Measurements from ENCODE around the gene CADM1. TPM values are rescaled to one million over a fixed set of nuclear protein-coding genes. Genes with fewer than 3 reads are reported as not detected.

The CADM1 gene
- total RNA-seq, 1 experiment from 2014 or later = 1.1 TPM

DNA sequence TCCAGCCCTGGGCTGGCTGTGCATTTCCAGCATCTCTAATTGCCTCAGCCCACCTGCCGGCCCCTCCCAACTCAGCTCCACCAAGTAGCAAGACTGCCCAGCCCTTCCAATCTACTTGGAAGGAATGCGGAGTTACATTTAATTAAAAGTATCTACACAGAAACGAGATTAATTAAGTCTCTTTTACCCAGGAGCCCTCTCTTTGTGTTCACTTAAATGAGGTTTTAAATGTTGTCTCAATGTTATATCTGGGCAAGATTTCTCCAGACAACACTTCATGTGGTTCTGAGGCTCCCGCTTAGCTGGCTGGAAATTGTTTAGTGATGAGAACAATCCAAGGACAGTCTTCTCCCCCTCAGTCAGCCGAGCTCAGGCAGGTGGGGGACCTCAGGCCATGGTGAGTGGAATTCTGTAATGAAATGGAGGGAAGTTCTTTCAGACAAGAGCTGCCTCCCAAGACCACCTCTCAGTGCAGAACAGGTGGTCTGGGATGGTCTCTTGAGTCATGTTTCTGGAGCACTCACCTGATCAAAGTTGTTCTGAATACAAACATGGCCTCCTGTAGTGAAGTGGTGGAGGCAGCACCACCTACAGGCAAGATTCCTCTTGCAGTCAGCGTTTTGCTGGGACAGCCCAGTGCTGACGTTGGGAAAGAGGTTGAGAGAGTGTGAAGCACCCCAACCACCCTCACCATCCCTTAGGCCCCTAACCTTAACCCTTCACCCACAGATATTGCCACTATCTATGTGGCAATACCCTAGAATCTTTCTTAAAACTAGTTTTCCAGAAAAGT lies 371.6 kb downstream of the CADM1 start:
- Histone ChIP-seq H2AFZ (ENCODE audit: low read length) (no peak overlapping the region), H3K27me3 (ENCODE audit: low read length) (no peaks in the 10 kb centered on the region), H3K27ac (ENCODE audit: low read length) (no peak overlapping the region), H4K20me1 (ENCODE audit: low read length) (no peaks in the 10 kb centered on the region), H3K4me3 (ENCODE audit: low read length) (no peak overlapping the region), H3K36me3 (ENCODE audit: low read depth, low read length) (no peaks in the 10 kb centered on the region), H3K9me2 (replicated peaks; ENCODE audit: low read length) (no peaks in the 10 kb centered on the region), H3K4me2 (ENCODE audit: low read length) (no peak overlapping the region), H3K9ac (ENCODE audit: low read length) (no peak overlapping the region), H3F3A (ENCODE audit: low read length, unreplicated experiment) (no peaks in the 10 kb centered on the region), H3K79me2 (ENCODE audit: low read length) (no peaks in the 10 kb centered on the region), H3K9me3 (ENCODE audit: low read length) (peaks cover 19% of the 10 kb centered on the region; the same call in 1 of the 2 replicates), H3K4me1 (ENCODE audit: insufficient read depth, low read length) (no peaks in the 10 kb centered on the region)
- DNase-seq (no peak), ATAC-seq (no peak)
- no TSS peak for BruUV-seq (replicated peaks)
- ChIA-PET POLR2A (ENCODE audit: unreplicated experiment) (no interaction called here), CTCF (no interaction called here)
- no peak for TF ChIP-seq EZH2phosphoT487 (IDR thresholded peaks at IDR 0.05; ENCODE audit: borderline replicate concordance, low read length)
- TF ChIP-seq, protein P1, sequence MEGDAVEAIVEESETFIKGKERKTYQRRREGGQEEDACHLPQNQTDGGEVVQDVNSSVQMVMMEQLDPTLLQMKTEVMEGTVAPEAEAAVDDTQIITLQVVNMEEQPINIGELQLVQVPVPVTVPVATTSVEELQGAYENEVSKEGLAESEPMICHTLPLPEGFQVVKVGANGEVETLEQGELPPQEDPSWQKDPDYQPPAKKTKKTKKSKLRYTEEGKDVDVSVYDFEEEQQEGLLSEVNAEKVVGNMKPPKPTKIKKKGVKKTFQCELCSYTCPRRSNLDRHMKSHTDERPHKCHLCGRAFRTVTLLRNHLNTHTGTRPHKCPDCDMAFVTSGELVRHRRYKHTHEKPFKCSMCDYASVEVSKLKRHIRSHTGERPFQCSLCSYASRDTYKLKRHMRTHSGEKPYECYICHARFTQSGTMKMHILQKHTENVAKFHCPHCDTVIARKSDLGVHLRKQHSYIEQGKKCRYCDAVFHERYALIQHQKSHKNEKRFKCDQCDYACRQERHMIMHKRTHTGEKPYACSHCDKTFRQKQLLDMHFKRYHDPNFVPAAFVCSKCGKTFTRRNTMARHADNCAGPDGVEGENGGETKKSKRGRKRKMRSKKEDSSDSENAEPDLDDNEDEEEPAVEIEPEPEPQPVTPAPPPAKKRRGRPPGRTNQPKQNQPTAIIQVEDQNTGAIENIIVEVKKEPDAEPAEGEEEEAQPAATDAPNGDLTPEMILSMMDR (conservative IDR thresholded peaks at IDR 0.05; ENCODE audit: low read depth, low read length) = no peak
- no peak for TF ChIP-seq EZH2 (IDR thresholded peaks at IDR 0.05; ENCODE audit: low read length, unreplicated experiment)
- intact Hi-C loops (cut with micrococcal nuclease) = no loop called here

DNA sequence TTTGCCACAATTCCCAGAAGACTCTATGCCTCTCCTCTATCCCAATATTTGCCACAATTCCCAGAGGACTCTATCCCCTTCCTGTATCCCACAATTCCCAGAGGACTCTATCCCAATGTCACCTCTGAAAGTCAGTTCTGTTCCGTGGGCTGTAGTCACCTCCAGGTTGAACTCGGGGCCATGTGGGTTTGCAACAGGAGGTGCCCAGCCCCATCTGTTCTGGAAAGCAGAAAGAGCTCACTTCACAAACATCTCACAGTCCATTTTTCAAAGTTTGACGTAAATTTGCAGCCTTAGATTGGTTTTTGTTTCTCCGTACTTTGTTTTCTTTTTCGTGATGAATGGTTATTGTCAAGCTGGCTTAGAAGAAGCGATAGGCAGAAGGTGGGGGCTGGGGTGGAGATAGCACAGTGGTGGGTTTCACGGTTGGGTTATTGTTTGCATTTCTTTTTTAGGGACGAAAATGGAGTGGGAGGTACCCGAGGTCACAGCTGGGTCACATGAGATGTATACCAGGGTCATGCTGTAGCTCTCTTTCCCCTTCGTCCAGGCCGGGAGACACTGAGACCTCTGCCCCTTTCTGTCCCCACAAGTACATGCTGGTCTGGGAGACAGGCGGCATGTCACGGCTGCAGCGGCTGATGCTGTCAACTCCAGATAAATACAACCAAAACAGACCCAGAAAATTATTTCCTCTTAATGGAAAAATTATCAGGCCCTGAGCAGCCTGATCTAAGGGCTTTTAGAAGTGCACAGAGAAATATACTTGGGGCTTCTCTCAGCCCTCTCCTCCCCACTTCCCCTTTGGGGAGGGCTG lies 374.5 kb downstream of the CADM1 start:
- DNase-seq (no peak), ATAC-seq (no peak)
- H3K9me2 ChIP-seq (replicated peaks; ENCODE audit: low read length) = no peaks in the 10 kb centered on the region
- H3K4me1 ChIP-seq (ENCODE audit: insufficient read depth, low read length) = no peaks in the 10 kb centered on the region
- H3K9me3 ChIP-seq (ENCODE audit: low read length) = peaks cover 19% of the 10 kb centered on the region; the same call in 1 of the 2 replicates
- no peaks in the 10 kb centered on the region for H3F3A ChIP-seq (ENCODE audit: low read length, unreplicated experiment)
- intact Hi-C loops (cut with micrococcal nuclease) = no loop called here
- BruUV-seq (replicated peaks) = no TSS peak
- H3K4me2 ChIP-seq (ENCODE audit: low read length) = no peak overlapping the region
- POLR2A ChIA-PET (ENCODE audit: unreplicated experiment) = no interaction called here
- TF ChIP-seq, protein P1 (conservative IDR thresholded peaks at IDR 0.05; ENCODE audit: low read depth, low read length) = no peak
- TF ChIP-seq EZH2 (IDR thresholded peaks at IDR 0.05; ENCODE audit: low read length, unreplicated experiment) = no peak
- no peak for TF ChIP-seq EZH2phosphoT487 (IDR thresholded peaks at IDR 0.05; ENCODE audit: borderline replicate concordance, low read length)
- H3K79me2 ChIP-seq (ENCODE audit: low read length) = no peaks in the 10 kb centered on the region
- H2AFZ ChIP-seq (ENCODE audit: low read length) = no peak overlapping the region
- no peak overlapping the region for H3K4me3 ChIP-seq (ENCODE audit: low read length)
- H3K27me3 ChIP-seq (ENCODE audit: low read length) = no peaks in the 10 kb centered on the region
- no peak overlapping the region for H3K27ac ChIP-seq (ENCODE audit: low read length)
- H4K20me1 ChIP-seq (ENCODE audit: low read length) = no peaks in the 10 kb centered on the region
- no peak overlapping the region for H3K9ac ChIP-seq (ENCODE audit: low read length)
- H3K36me3 ChIP-seq (ENCODE audit: low read depth, low read length) = no peaks in the 10 kb centered on the region
- CTCF ChIA-PET = no interaction called here
